ENCODE measurements around the gene PKDCC. TPM values are rescaled to one million over a fixed set of nuclear protein-coding genes. Genes with fewer than 3 reads are reported as not detected.

PKDCC gene
- total and polyA plus RNA-seq, 2 of the 13 experiments (the other 11 are each of a cell fraction or from before 2014, with no cell fraction given): 52.6 to 58.8 TPM

DNA sequence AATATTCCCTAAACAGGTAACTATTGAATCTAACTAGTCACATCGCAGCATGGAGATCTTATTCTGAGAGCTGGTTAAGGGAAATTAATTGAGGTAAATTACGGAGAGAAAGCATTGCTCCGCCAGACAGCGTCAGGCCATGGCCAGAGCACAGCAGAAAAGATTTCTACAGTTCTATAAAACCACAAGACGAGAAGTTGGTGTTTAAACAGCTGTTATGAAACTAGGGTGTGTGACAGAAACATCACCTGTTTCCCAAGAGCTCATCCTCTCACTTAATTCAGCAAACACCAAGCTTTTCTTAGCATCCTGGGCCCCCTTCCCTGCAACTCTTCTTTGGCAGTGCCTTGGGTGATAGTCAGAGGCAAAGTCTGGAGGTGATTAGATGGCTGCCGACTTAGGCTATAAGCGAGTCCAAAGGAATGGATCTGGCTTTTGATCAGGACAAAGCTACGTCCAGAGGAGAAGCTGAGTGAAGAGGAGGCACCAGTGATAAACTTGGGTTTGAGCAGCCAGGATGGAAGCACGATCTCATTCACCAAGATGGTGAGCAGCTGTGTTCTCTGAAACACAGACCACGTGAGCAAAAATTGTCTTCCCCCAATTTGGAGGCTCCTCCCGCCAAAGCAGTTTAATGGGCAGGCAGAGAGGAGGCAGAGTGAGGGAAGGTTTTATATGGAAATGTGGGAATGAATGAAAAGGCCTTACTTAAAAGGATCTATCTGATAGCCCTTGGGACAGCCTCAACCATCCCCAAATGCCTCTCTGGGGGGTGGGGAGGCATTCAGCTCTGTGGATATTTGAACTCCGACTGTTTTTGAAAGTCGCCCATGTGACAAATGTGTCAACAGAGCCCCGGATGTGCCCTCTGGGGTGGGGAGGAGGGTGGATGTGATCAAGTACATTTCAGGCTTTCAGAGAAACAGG lies 57.8 kb downstream of the PKDCC start (continued):
- TF ChIP-seq, protein P1, sequence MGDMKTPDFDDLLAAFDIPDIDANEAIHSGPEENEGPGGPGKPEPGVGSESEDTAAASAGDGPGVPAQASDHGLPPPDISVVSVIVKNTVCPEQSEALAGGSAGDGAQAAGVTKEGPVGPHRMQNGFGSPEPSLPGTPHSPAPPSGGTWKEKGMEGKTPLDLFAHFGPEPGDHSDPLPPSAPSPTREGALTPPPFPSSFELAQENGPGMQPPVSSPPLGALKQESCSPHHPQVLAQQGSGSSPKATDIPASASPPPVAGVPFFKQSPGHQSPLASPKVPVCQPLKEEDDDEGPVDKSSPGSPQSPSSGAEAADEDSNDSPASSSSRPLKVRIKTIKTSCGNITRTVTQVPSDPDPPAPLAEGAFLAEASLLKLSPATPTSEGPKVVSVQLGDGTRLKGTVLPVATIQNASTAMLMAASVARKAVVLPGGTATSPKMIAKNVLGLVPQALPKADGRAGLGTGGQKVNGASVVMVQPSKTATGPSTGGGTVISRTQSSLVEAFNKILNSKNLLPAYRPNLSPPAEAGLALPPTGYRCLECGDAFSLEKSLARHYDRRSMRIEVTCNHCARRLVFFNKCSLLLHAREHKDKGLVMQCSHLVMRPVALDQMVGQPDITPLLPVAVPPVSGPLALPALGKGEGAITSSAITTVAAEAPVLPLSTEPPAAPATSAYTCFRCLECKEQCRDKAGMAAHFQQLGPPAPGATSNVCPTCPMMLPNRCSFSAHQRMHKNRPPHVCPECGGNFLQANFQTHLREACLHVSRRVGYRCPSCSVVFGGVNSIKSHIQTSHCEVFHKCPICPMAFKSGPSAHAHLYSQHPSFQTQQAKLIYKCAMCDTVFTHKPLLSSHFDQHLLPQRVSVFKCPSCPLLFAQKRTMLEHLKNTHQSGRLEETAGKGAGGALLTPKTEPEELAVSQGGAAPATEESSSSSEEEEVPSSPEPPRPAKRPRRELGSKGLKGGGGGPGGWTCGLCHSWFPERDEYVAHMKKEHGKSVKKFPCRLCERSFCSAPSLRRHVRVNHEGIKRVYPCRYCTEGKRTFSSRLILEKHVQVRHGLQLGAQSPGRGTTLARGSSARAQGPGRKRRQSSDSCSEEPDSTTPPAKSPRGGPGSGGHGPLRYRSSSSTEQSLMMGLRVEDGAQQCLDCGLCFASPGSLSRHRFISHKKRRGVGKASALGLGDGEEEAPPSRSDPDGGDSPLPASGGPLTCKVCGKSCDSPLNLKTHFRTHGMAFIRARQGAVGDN (CRISPR knock-in tag; IDR thresholded peaks at IDR 0.05): no peak; the same call in 1 of the 2 replicates
- TF ChIP-seq NFIB (CRISPR knock-in tag; IDR thresholded peaks at IDR 0.05; ENCODE audit: borderline replicate concordance): no peak
- no peak for TF ChIP-seq SRSF4 (IDR thresholded peaks at IDR 0.05; ENCODE audit: low read depth, low read length, poor library complexity, severe bottlenecking)
- no peak for TF ChIP-seq SNRNP70 (IDR thresholded peaks at IDR 0.05; ENCODE audit: low read depth, low read length)
- TF ChIP-seq NFYB (CRISPR knock-in tag; IDR thresholded peaks at IDR 0.05): no peak
- no peak for TF ChIP-seq KAT2B (IDR thresholded peaks at IDR 0.05; ENCODE audit: borderline replicate concordance, low read depth, low read length)
- 0 out of 2 replicates have a peak, but pooled peaks have one; percentile 3 for TF ChIP-seq IRF9 (CRISPR knock-in tag; IDR thresholded peaks at IDR 0.05; ENCODE audit: borderline replicate concordance)
- TF ChIP-seq ZNF350 (CRISPR knock-in tag; IDR thresholded peaks at IDR 0.05; ENCODE audit: borderline replicate concordance, low read depth): peak; percentile 64; the same call in 1 of the 2 replicates
- TF ChIP-seq DNMT3B (CRISPR knock-in tag; conservative IDR thresholded peaks at IDR 0.05): 0 out of 2 replicates have a peak, but pooled peaks have one; percentile 59
- TF ChIP-seq ATF7-NPFF (CRISPR knock-in tag; IDR thresholded peaks at IDR 0.05; ENCODE audit: low read depth): no peak
- no peak for TF ChIP-seq SKI (IDR thresholded peaks at IDR 0.05; ENCODE audit: partially characterized antibody)
- no peak for TF ChIP-seq KIAA2018 (CRISPR knock-in tag; IDR thresholded peaks at IDR 0.05; ENCODE audit: borderline replicate concordance)
- no peak for TF ChIP-seq ZNF235 (CRISPR knock-in tag; IDR thresholded peaks at IDR 0.05; ENCODE audit: borderline replicate concordance)
- TF ChIP-seq NCOR1 (IDR thresholded peaks at IDR 0.05; ENCODE audit: borderline replicate concordance, low read length): peak; percentile 41; the same call in 1 of the 2 replicates

Measured in HepG2 (cell line).